HS-27A (cell line): ENCODE data around the gene DSG3.

Experiments
- DNase-seq: peaks from one replicate; pipeline ENCODE4 v3.0.0-alpha.2; 2012; ENCODE audit warnings: low read depth, missing footprints

The DSG3 gene

DNA sequence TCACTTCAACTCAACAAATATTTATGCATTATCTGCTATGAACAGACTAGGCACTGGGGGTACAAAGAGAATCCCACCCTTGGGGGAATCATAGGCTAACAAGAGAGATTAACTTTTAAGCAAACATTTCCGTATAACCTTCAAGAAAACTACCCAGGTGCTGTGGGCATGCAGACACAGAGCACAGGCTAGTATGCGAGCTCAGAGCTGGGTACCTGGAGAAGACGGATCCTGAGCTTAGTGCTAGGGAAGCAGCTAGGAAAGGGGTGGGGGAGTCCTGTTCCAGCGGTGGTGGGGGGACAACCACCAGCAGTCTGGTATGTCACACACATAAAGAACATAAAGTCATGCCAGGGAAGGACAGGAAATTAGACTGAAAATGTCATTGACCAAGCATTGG, 17.5 kb upstream of the DSG3 start:
- no peak for DNase-seq

DNA sequence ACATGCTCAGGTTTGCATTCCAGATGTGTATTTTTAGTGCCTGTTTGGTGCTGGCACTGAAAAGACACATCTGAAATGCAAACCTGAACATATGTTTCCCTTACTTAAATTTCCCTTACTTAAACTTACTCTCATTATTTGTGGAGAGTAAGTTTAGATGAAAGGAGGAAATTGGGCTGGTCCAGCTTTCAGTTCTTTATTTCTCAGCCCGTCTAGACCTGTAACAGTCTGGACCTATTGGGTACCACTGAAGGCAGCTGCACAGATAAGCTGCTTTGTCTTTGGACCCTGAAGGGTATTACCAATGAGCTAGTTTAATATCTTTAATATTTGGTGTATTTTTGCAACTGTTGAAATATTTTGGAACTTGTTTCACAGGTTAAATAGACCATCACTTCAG, 17.0 kb upstream of the DSG3 start:
- no peak for DNase-seq

DNA sequence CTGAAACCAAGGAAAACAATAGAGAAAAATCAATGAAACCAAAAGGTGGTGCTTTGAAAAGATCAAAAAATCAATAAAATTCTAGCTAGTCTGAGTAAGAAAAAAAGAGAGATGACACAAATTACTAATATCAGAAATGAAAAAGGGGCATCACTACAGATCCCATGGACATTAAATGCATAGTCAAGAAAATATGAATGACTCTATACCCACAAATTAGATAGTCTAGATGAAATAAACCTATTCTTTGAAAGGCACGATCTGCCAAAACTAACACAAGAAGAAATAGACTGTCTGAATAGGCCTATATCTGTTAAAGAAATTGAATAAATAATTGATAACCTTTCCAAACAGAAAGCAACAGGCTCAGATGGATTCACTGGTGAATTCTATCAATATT, 15.2 kb upstream of the DSG3 start:
- no peak for DNase-seq

DNA sequence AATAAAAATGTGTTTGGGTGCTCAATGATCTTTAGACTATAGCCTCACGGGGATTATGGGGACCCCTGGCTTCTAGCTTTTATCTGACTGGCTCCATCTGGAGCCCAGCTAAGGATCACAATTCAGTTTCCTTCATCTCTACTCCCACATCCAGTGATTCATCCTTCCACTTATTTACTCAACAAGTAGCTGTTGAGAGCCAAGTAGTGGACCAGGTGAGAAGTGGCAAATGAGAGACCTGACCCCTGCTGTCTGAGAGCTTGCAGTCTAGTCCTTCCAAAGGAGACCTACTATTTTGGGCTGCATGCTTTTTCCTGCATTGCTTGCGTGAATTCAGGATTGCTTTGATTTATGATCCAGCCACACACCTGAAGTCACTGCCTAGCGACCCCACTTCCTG, 10.7 kb upstream of the DSG3 start:
- no peak for DNase-seq

DNA sequence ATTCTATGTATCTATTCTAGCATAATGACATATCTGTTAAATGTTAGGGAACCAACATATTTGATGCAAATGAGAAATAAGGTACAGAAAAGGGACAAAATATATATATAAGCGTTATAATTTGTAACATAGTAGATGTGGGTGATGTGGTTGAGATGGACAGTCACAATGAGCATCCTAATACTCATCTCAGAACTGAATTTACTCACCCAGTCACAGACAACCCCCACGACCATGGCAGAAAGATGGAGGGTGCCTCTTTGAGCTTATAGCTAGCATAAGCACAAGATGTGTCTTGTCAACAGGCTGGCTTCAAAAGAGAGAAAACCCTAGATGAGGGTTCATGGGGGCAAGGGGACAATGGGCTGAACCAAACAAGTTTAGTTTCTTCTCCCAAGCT, 9.1 kb upstream of the DSG3 start:
- no peak for DNase-seq

DNA sequence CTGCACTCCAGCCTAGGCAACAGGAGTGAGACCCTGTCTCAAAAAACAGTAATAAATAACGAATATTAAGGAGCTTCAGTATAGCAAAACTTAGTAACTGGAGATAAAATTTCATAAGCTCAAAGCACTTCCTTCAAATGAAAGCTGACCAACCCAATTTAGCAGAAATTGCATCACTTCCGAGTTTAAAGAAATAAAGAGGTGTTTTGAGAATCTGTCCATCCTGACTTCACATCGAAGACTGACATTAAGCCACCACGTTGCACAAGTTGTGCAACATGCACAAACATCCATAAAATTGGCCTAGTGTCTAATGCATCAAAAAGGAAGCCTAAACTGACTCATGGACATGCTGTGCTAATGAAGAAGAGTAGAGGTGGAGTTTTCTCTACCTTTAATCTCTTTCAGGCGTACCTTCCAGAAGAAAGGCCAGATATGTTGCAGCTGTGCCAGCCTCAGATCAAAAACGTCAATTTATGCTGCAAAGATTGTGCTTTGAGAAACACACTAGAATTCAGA, 7.7 kb upstream of the DSG3 start:
- DNase-seq, result no peak

DNA sequence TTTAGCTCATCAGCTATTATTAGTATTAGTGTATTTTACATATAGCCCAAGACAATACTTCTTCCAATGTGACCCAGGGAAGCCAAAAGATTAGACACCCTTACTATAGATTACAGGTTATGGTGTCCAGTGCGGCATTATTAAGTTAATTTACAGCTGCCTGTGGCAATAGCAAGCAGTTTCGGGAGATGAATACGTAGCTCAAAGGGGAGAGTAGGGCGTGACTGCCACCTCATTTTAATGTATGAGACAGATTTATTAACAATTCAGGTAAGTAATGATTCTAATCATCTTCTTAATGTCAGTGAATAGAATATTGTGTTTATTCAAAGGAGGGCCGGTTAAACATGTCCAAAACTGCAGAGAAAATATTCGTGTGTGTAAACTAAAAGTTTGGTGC, 6.8 kb upstream of the DSG3 start:
- no peak for DNase-seq

DNA sequence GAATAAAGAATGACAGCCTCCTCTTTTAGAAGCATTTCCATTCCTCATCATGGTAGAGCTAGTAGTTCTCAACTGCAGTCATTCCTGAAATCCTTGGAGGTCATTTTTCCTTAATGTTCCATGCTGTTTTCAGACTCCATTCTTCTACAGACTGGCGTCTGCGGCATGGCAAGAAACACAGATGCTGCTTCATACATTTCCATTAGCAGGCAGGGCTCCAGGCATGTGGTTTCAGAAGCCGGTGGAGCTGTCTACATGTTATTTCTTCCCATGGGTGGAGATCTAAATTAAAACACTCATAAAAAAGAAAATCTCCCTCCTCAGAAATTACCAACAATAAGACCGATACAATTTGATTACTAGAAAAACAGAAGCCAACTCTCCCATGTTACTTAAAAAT, 6.0 kb upstream of the DSG3 start:
- DNase-seq, result no peak

DNA sequence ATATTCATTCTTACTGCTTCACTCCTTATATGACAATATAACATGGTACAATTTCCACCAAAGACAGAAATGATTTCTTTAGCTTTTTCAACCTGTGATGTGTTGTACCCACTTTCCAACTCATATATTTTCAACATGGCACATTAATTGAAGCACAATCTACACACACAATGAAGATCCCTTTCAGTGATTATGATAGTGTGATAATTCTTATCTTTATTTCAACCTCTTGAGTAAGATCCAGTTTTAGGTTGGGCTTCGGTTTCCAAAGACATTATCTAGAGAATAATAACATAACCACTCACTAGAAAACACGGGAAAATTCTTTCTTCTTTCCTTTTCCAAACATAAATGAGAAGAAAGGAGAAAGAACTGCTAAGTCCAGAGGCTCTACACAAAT, 3.4 kb upstream of the DSG3 start:
- DNase-seq, result no peak

DNA sequence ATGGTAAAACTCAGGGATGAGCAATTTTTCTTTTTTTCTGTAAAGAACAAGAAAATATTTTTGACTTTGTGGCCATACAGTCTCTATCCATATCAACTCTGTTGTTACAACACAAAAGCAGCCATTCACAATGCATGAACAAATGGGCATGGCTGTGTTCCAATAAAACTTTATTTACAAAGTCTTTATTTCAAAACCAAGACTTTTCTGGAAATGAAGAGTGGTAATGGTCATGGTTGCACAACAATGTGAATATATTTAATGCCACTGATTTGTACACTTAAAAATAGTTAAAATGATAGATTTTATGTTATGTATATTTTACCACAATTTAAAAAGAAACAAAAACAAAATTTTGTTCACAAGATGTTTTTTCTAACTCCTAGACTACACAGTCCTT, 1.6 kb upstream of the DSG3 start:
- DNase-seq, result no peak

DNA sequence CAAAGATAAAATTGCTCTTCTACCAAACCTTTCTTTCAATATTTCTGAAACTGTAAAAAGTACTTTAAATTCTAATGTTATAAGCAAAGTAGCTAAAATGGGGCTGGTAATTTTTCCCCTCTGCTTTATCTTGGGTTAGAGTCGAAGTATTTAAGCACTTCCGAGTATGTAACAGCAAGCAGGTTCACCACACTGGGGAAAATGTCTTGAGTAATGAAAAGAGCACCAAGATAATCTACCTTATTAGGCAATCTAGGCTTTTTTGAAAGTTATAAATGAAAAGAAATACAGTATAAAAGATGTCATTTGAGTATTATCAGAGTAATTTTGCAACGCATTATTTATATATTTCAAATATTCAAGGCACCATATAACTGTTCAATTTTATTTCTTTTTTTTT, 687 bp upstream of the DSG3 start:
- DNase-seq, result no peak

DNA sequence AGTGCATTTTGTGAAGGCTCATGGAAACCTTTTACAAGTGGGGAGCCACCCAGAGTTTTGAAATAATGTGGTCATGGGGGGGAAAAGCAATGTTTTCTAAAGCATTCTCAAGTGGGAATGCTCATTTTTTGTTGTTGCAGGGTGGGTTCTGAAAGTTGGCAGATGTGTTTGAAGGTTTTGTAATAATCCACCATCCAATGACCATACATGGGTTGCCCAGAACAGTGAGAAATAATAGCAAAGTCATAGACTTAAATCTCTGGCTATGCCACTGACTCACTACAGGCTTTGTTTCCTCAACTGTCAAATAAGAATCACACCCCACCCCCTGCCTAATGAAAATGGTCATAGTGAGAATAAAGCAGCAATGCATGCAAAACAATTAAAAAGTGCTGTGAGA, 2.9 kb downstream of the DSG3 start:
- DNase-seq, result no peak

DNA sequence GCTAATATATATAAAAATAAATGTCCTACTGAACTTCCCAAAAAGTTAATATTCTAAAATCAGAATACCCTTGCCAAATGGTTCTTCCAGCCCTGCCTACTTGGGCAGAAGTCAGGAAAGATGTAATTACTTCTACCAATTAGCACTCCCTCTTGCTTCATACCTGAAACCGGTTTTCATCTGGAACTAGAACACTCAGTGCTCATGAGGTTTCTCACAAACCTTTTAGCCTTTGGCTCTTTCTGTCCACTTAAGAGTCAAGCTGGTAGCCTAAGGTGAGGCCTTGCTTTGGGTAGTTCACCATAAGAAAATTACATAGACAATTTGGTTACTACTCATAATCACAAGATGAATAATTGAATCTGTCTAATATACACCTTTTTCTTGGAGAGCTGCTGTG, 4.1 kb downstream of the DSG3 start:
- no peak for DNase-seq

DNA sequence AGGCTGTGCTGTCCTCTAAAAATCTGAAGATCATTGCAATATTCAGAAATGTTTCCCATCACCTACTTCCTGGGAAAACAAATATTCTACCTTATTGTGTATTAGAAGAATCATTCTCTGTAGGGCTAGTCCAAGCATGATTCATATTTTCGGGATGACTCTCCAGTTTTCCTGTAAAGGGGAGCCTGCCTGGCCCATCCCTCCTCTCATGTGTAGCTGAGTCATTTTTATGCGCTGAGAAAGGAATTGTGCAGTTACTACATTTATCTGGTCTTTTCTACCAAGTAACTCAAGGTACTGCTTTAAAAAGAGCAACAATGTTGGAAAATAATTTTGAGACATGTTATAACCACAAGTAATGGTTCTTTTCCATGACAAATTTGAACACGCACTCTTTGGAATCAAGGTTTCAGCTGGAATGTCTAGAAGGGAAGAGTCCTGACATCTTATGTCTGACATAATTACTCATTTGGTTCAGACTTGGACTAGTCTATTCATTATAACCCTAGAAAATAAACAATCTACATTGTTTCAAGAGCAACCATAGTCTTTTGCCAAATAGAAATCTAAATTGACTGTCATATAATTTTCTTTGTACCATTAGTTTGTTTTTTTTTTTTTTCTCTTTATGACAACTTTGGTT, 6.6 kb downstream of the DSG3 start:
- no peak for DNase-seq

DNA sequence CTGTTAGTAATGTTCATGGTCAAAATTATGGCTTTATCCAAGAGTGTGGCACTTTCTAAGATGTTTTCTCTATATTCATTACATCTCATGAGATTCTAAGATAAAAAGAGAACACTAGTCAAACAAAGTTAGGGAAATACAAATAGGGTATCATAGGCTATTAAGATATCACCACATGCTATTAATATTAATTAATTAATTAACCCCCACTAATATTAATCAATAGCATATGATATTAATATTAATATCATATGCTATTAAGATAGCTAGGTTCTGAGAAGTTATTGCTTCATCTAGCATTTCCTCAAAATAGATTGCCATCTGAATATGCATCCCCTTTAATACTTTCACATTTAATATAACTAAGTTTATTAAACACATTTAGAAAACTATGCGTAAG, 22.1 kb downstream of the DSG3 start:
- DNase-seq, result no peak

DNA sequence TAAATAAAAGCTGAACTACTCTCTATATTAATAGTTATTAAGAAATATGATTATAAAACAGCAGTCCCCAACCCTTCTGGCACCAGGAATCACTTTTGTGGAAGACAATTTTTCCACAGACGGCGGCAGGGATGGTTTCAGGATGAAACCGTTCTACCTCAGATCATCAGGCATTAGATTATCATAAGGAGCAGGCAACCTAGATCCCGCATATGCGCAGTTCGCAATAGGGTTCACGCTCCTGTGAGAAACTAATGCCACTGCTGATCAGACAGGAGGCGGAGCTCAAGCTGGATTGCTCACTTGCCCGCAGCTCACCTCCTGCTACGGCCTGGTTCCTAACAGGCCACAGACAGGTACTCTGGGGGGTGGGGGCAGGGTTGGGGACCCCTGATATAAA, 31.1 kb downstream of the DSG3 start:
- no peak for DNase-seq

DNA sequence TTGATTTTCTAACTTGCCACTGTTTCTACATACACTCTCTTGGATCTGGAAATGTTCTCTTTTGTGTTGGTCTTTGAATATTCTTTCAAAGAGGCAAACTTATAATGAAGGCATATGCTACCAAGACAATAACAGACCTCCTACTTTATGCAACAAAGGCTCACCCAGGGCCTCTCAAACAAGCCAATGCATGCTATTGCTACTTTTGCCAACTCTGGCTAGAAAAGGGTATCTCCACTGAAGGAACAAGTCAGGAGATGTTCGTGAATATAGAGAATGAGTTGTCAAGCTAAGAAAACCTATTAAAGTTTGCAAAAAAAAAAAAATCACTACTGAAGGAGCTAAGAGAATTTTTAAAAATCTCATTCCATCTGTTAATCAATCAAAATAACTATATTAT, 34.5 kb downstream of the DSG3 start:
- no peak for DNase-seq

DNA sequence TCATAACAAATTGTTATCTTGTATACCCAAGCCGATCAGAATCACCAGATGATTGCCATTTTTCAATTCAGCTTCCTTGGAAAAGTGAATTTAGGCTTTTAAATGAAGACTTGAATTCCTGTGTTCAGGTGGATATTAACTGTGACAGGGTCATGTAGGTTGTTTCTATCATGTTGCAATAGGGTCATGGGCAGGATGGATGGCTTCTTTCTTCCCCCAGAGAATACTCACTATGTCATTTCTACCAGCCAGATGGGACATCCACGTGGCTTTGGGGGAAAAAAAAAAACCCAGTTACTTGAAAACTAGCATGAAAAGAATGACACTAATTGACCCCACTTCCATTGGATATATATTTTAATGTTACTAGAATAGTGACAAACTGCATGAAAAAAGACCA, 35.9 kb downstream of the DSG3 start:
- no peak for DNase-seq

DNA sequence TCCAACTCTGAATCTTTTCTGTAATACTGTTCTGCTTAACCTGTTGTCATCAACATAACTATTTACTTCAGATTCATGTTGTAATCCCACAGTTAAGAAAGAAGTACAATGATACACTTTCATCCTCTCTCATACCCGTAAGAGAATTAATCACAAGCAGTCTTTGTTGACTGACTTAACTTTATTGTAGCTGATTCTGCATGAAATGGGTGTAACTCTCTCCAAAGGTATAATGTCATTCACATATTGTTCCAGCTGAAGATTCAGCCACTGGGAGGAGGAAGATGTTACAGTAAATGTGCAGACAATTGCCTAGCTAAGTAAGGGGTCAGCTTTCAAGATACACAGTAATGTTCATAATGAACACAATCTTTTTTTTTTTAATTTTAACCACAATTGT, 36.9 kb downstream of the DSG3 start:
- DNase-seq, result no peak

DNA sequence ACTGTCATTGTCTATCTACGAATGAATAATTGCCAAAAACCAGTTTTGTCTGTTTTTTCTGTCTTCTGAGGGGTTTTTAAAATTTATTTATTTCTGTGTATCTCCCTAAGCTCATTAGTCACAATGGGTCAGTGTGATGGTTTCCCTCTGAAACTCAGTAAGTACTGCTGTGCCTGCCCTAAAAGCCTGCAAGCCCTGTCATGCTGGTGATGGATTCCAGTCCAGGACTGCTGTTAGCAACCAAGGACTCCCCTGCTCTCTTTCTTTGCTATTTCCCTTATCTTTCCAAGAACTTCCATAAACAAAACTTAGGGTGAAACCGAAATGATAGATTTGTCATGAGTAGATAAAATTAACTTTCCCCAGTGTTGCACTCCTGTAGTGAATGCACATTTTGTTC, 38.6 kb downstream of the DSG3 start:
- no peak for DNase-seq

DNA sequence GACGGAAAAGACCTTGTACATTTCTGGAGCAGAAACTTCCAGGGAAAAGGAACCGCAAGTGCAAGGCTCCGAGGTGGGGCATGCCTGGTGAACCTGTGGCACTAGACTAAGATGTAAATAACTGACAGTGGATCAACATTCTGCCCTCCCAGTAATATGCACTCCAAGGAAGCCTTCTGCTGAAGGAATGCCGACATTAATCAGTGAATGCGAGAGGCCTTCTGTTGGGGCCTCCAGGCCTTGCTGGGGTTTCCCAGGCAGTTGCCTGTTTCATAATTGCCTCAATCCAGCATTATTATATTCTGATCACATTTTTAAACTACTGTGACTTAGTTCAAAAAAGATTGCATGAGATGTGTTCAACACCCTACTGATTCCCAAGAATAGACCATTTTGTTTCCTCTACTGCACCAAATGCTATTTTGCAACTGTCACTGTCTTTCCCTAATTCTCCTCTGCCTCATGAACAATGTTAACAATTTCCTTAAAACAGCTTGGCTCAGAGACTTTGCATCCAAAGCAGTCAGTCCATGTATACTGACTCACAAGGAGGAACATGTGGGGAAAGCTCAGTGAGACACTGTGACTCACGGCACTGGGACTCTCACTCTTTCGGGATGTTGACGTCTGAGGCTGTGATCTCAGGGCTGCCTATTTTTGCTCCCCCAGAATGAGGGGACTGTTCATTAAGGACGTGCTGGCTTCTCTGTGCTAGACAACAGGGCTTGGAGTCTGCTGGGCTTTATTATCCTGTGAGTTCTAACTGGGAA, 39.9 kb downstream of the DSG3 start:
- DNase-seq, result no peak

DNA sequence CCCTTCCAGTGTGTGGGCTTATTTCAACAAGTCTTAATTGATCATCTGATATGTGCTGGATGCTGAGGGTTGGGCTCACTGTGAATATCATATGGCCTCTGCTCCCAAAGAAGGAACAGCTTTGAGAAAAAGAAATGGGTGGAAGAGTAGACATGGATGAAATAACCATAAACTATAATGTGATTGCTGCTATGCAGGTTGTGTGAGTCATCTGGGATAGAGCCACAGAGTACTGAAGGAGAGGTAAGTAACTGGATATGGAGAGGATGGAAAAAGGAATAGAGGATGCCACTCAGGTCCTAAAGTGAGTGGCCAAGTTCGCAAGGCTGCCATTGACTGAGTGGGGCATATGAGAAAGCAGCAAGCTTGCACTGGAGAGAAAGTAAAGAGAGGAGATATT, 41.8 kb downstream of the DSG3 start:
- no peak for DNase-seq

DNA sequence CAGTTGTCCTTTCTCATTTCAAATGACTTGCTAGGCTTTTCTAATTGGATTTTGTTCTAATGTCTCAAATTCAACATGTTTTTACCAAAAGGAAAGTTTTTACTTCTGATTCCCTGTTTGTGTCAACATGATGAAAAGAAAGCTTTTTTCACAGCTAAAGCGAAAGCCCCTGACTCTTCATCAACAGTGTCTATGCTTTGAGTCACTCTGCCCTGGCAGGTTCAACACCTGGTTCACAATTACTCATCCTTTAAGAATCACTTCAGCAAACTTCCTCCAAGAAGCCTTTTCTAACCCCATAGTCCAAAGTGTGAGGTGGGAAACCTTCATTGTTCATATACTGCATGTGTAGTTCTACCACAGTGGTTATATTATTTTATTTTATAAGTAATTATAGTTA, 42.8 kb downstream of the DSG3 start:
- DNase-seq, result no peak

DNA sequence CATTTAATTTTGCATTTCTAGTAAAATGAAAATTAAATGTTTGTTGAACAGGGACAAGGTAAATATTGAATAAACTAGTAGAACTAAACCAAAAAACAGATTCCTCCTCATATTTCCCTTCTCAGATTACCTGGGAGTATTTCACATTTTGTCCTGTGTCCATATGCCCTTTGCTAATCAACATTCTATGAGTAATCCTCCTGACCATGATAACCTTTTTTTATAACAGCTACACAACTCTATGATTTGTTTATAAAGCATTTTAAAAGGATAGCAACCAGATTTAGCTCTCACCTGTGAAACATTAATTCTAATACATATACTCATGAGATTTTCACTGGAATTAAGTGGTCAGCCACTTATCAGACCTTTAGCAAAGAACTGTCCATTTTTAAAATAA, 43.3 kb downstream of the DSG3 start:
- DNase-seq, result no peak
